HEK293 (cell line): Measurements from ENCODE around the gene OR13J1.

Experiments used
- CTCF ChIA-PET: fragments of 350-600 bp; formaldehyde crosslinking; extraction: SDS; loops from one replicate; lab custom pipeline; 2021; ENCODE audit warnings: antibody characterized with exemption; lab: Yijun Ruan, JAX
- POLR2A ChIA-PET: fragments of 300-600 bp; formaldehyde crosslinking; extraction: SDS; loops from one replicate; lab custom pipeline; 2020; ENCODE audit warnings: antibody characterized with exemption, inconsistent platforms; lab: Yijun Ruan, JAX
- H3K27ac ChIP-seq: fragments of 200-500 bp; sonication (Bioruptor generic); 2 replicates; pipeline ENCODE4 v1.5.1; 2014; ENCODE audit warnings: low read depth, low read length, control low read depth, inconsistent platforms; ENCODE audit errors: extremely low read depth
- H3K36me3 ChIP-seq, 2 experiments: fragments of 200-500 bp in 1 of 2; sonication (Bioruptor generic) in 1 of 2; 1 replicate in 1 of 2; 2 replicates in 1 of 2; pipeline ENCODE4 v1.5.1; 2014 to 2017; ENCODE audit warnings: inconsistent platforms in 2 of 2, low read length in 2 of 2; ENCODE audit not compliant: control insufficient read depth in 2 of 2, insufficient read depth in 1 of 2
- H3K4me1 ChIP-seq: fragments of 200-500 bp; sonication (Bioruptor generic); 2 replicates; pipeline ENCODE4 v1.5.1; 2014; ENCODE audit warnings: mild to moderate bottlenecking, low read length, inconsistent platforms; ENCODE audit not compliant: control insufficient read depth, insufficient read depth
- H3K4me3 ChIP-seq: 2 replicates; pipeline ENCODE4 v1.5.1; 2011; ENCODE audit warnings: low read depth, mild to moderate bottlenecking, control low read depth, low read length, moderate library complexity
- H3K9me3 ChIP-seq: fragments of 200-500 bp; sonication (Bioruptor generic); 2 replicates; pipeline ENCODE4 v1.5.1; 2014; ENCODE audit warnings: low read depth, low read length, inconsistent platforms; ENCODE audit not compliant: control insufficient read depth, insufficient read depth
- CTCF ChIP-seq: fragments of 450-650 bp; formaldehyde crosslinking; IDR thresholded peaks from 2 replicates; pipeline ENCODE4 v1.5.1; 2016; ENCODE audit warnings: missing biosample characterization, missing genetic modification characterization
- IKZF3 ChIP-seq: fragments of 450-650 bp; IDR thresholded peaks from 2 replicates; pipeline ENCODE4 v1.5.0; 2018; ENCODE audit warnings: missing biosample characterization, mild to moderate bottlenecking, missing genetic modification characterization, moderate library complexity
- MEIS1 ChIP-seq: sonication (generic); formaldehyde crosslinking; IDR thresholded peaks from 2 replicates; pipeline ENCODE4 v1.8.1; 2022; ENCODE audit warnings: missing genetic modification reagents, mild to moderate bottlenecking, borderline replicate concordance
- PRDM1 ChIP-seq: fragments of 450-650 bp; formaldehyde crosslinking; IDR thresholded peaks from 2 replicates; pipeline ENCODE4; 2016; ENCODE audit warnings: missing biosample characterization, missing genetic modification characterization
- PRDM4 ChIP-seq: fragments of 450-650 bp; formaldehyde crosslinking; IDR thresholded peaks from 2 replicates; pipeline ENCODE4 v1.5.1; 2017; ENCODE audit warnings: missing biosample characterization, missing genetic modification characterization
- SCRT1 ChIP-seq: fragments of 450-650 bp; formaldehyde crosslinking; IDR thresholded peaks from 2 replicates; pipeline ENCODE4 v1.5.1; 2016; ENCODE audit warnings: missing biosample characterization, missing genetic modification characterization, borderline replicate concordance
- SCRT2 ChIP-seq: fragments of 450-650 bp; formaldehyde crosslinking; IDR thresholded peaks from 2 replicates; pipeline ENCODE4 v1.5.1; 2016; ENCODE audit warnings: missing biosample characterization, missing genetic modification characterization
- SP2 ChIP-seq: fragments of 450-650 bp; formaldehyde crosslinking; IDR thresholded peaks from 2 replicates; pipeline ENCODE4 v1.5.1; 2016; ENCODE audit warnings: missing biosample characterization, missing genetic modification characterization
- ZNF18 ChIP-seq: fragments of 450-650 bp; formaldehyde crosslinking; IDR thresholded peaks from 2 replicates; pipeline ENCODE4 v1.5.1; 2016; ENCODE audit warnings: missing biosample characterization, missing genetic modification characterization
- ZNF416 ChIP-seq: fragments of 450-650 bp; formaldehyde crosslinking; IDR thresholded peaks from 2 replicates; pipeline ENCODE4 v1.5.1; 2016; ENCODE audit warnings: missing biosample characterization, missing genetic modification characterization
- ZNF510 ChIP-seq: fragments of 450-650 bp; formaldehyde crosslinking; IDR thresholded peaks from 2 replicates; pipeline ENCODE4 v1.5.1; 2018; ENCODE audit warnings: mild to moderate bottlenecking, missing genetic modification characterization, missing biosample characterization; ENCODE audit not compliant: insufficient replicate concordance
- ZNF513 ChIP-seq: fragments of 450-650 bp; IDR thresholded peaks from 2 replicates; pipeline ENCODE4 v1.5.1; 2018; ENCODE audit warnings: missing biosample characterization, missing genetic modification characterization
- ZNF571 ChIP-seq: fragments of 450-650 bp; formaldehyde crosslinking; IDR thresholded peaks from 2 replicates; pipeline ENCODE4 v1.5.0; 2017; ENCODE audit warnings: missing biosample characterization, missing genetic modification characterization
- ZNF654 ChIP-seq: fragments of 450-650 bp; formaldehyde crosslinking; IDR thresholded peaks from 2 replicates; pipeline ENCODE4 v1.5.1; 2016; ENCODE audit warnings: low read depth, missing biosample characterization, missing genetic modification characterization
- ZNF707 ChIP-seq: fragments of 450-650 bp; formaldehyde crosslinking; IDR thresholded peaks from 2 replicates; pipeline ENCODE4 v1.5.1; 2016; ENCODE audit warnings: missing biosample characterization, missing genetic modification characterization
- ZNF791 ChIP-seq: fragments of 450-650 bp; formaldehyde crosslinking; IDR thresholded peaks from 2 replicates; pipeline ENCODE4 v1.5.1; 2016; ENCODE audit warnings: missing biosample characterization, missing genetic modification characterization
- ZNF843 ChIP-seq: fragments of 450-650 bp; formaldehyde crosslinking; IDR thresholded peaks from 2 replicates; pipeline ENCODE4 v1.5.1; 2016; ENCODE audit warnings: missing biosample characterization, missing genetic modification characterization
- ZSCAN23 ChIP-seq: fragments of 450-650 bp; formaldehyde crosslinking; IDR thresholded peaks from 2 replicates; pipeline ENCODE4 v1.5.1; 2016; ENCODE audit warnings: missing biosample characterization, missing genetic modification characterization
- ZSCAN4 ChIP-seq: fragments of 450-650 bp; formaldehyde crosslinking; IDR thresholded peaks from 2 replicates; pipeline ENCODE4 v1.5.1; 2017; ENCODE audit warnings: missing biosample characterization, missing genetic modification characterization

Gene OR13J1

GRCh38 chr9:35904338-35904737, 34.1 kb upstream of the OR13J1 start:
- H3K4me3 ChIP-seq: no peak overlapping the region
- ChIA-PET CTCF (interaction anchor here (0.7 to 7.1 kb wide), 9 partner anchors 10 to 295 kb away, joined by 3 to 85 read pairs (median 8); no protein-coding TSS in a partner anchor), POLR2A (no interaction called here)
- no peak for TF ChIP-seq IKZF3 (tag by site-specific recombination)
- TF ChIP-seq ZNF513: 0 out of 2 replicates have a peak, but pooled peaks have one; percentile 40
- no peaks in the 10 kb centered on the region for H3K36me3 ChIP-seq
- H3K4me1 ChIP-seq: peaks cover 10% of the 10 kb centered on the region
- H3K27ac ChIP-seq: no peak overlapping the region
- H3K9me3 ChIP-seq: no peaks in the 10 kb centered on the region

- Histone ChIP-seq H3K4me1 (peaks cover 5% of the 10 kb centered on the region), H3K9me3 (no peaks in the 10 kb centered on the region), H3K4me3 (no peak overlapping the region), H3K36me3 (no peaks in the 10 kb centered on the region), H3K27ac (no peak overlapping the region)
- peak; percentile 39; the same call in 1 of the 2 replicates for TF ChIP-seq SCRT1 (tag by site-specific recombination)
- TF ChIP-seq ZNF510 (tag by site-specific recombination): no peak
- no peak for TF ChIP-seq ZNF571 (tag by site-specific recombination)
- TF ChIP-seq ZNF654: peak; percentile 66
- TF ChIP-seq SCRT2 (tag by site-specific recombination): peak; percentile 81
- no peak for TF ChIP-seq ZNF18 (tag by site-specific recombination)
- 0 out of 2 replicates have a peak, but pooled peaks have one; percentile 19 for TF ChIP-seq CTCF
- POLR2A ChIA-PET: interaction anchor here (0.8 to 1.2 kb wide), 2 partner anchors 120 to 288 kb away, joined by 3 to 4 read pairs; partner anchors contain the start of gene CLTA
- CTCF ChIA-PET: interaction anchor here (0.6 to 7.1 kb wide), 40 partner anchors 8 to 899 kb away, joined by 3 to 85 read pairs (median 4); partner anchors contain the start of gene TLN1
These were observed 32.8 kb upstream of the OR13J1 start for GRCh38 chr9:35903049-35903448.

GRCh38 chr9:35899021-35899420, 28.8 kb upstream of the OR13J1 start:
- Histone ChIP-seq H3K9me3 (no peaks in the 10 kb centered on the region), H3K27ac (no peak overlapping the region), H3K4me1 (no peaks in the 10 kb centered on the region), H3K36me3 (no peaks in the 10 kb centered on the region), H3K4me3 (no peak overlapping the region)
- no peak for TF ChIP-seq ZNF510 (tag by site-specific recombination)
- TF ChIP-seq PRDM1 (tag by site-specific recombination): peak; percentile 45
- POLR2A ChIA-PET: no interaction called here
- CTCF ChIA-PET: interaction anchor here (1.0 to 2.6 kb wide), 6 partner anchors 12 to 109 kb away, joined by 3 to 17 read pairs (median 5); no protein-coding TSS in a partner anchor

GRCh38 chr9:35898337-35898736, 28.1 kb upstream of the OR13J1 start:
- Histone ChIP-seq H3K27ac (no peak overlapping the region), H3K36me3 (no peaks in the 10 kb centered on the region), H3K4me3 (no peak overlapping the region), H3K9me3 (no peaks in the 10 kb centered on the region), H3K4me1 (no peaks in the 10 kb centered on the region)
- ChIA-PET POLR2A (interaction anchor here (1.1 kb wide), 1 partner anchor 9 kb away, joined by 3 read pairs; no protein-coding TSS in a partner anchor), CTCF (interaction anchor here (0.6 to 2.6 kb wide), 7 partner anchors 13 to 930 kb away, joined by 3 to 17 read pairs (median 4); no protein-coding TSS in a partner anchor)
- TF ChIP-seq MEIS1 (CRISPR knock-in tag) (no peak), SP2 (no peak), PRDM4 (tag by site-specific recombination) (no peak), ZNF707 (no peak), ZNF416 (no peak), ZSCAN23 (tag by site-specific recombination) (no peak), ZNF791 (tag by site-specific recombination) (no peak), ZNF843 (tag by site-specific recombination) (no peak), ZSCAN4 (tag by site-specific recombination) (no peak)
